HG02885 (cell line): ENCODE data around the gene EYA2.

Source experiments
- ATAC-seq: cut with Tn5 transposase; IDR thresholded peaks from one replicate; pipeline ENCODE4 v1.9.1; 2021; ENCODE audit warnings: mild to moderate bottlenecking; ENCODE audit not compliant: unreplicated experiment, poor library complexity

The EYA2 gene

DNA sequence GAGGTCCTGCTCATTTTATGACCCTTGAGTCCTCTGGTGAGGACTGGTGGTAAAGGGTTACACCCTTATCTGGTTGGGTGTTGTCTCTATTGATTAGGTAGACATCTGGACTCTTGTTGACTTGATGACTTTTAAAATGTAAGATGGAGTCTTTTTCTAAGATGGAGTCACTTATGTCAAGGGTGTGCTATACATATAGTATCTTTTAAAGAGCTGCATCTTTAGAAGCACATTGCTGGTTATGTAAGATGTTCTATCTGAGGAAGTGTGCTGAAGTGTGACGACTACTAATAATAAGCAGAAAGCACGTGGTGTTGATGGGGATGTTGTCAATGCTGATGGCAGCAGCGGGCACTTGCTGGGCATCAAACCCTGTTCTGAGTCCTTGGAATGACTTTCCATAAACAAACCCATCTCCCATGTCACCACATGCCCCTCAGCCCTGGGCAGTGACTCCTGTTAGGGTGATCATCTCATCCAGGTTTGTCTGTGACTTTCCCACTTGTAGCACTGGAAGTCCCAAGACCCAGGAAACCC lies 229.6 kb downstream of the EYA2 start:
- ATAC-seq = no peak

DNA sequence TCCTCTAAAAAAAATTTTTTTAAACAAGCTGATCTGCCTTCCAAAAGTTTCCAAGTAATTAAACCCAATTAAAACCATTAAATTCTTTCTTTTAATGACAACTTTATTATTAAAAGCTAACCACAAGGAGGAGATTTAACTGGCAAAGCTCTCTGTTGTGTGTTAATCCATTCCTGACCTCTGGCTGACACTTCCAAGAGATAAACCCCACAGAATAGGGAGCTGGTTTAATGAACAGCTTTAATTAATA lies 230.8 kb downstream of the EYA2 start:
- ATAC-seq = no peak

DNA sequence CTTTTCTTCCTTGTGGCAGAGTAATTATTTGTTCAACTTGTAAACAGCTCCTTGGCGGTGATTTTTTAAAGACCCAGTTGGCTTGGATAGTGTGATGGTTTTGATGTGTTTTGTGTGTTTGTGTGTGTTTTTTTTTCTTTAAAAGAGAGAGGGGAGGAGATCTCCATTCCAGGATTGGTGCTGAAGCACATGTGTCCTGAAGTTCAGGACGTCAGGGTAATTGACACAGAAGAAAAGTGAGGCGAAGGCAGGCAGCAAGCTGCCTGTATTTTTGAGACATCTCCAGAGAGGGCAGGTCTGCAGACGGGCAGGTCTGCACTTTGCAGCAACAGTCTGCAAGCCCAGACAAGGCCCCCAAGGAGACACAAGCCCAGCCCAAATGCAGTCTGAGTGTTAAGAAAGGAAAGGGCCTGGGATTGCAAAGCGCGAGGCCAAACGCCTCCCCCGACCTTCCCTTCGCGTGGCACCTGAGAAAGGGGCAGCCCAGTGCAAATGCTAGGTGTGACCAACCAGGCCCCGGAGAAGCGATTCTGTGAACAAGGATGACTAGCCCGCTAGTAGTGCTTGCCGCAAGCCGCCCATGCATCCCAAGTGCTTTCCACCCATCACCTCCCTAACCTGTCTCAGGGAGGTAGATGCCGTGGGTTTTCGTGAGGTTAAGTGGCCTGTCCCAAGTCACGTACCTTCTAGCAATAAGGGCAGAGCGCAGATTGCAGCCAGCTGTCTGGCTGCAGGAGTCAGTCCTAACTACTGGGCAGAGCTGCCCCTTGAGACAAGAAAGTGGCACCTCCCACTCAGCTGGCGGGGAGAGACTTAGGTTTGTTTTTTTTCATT lies 231.3 kb downstream of the EYA2 start:
- ATAC-seq = no peak

DNA sequence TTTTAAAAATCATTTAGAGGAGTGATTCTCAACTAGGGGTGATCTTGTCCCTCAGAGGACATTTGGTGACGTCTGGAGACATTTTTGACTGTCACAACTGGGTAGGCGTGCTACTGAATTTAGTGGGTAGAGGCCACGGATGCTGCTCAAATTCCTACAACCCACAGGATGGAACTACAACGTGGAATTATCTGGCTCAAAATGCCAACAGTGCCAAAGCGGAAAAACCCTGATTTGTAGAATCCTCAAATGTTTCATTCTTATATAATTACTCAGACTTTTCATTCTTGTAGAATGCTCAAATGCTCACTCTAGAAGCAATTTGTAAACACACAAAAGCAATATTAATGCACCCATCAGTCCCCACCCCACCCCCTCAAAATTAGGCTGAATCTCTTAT lies 232.1 kb downstream of the EYA2 start:
- no peak for ATAC-seq

DNA sequence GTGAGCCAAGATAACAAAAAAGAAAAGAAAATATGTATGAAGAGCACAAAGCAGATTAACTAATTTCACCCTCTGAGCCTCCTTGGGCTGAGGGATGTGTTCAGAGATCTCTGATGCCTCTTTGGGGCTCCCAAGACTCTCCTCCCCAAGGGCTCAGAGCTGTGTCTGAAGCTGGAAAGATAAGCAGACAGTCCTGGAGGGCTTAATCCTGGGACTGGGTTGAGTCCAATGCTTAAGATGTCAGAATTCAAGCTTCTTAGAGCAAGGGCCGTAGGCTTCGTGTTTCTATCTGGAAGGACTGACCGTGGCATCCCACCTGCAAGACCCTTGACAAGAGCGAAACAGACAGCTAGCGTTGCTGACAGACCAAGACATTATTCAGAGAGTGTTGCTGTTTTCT lies 232.9 kb downstream of the EYA2 start:
- ATAC-seq = no peak

DNA sequence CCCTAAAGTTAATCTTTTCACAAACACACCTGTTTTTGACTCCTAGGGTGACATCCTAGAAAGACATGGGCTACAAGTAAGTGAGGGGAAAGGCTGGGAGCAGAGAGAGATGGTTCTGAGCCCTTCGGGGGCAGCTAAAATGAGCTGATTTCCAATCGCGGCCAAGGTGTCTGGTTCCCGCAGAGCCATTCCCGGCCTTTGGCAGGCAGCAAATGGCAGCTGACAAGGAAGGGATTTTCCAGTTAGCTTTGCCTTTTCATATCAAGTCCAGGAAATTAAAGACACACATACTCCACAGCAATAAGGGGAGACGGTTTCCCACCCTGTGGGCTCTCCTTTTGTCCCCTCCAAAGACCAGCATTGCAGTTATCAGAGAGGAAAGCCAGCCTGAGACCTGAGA lies 233.4 kb downstream of the EYA2 start:
- ATAC-seq = no peak

DNA sequence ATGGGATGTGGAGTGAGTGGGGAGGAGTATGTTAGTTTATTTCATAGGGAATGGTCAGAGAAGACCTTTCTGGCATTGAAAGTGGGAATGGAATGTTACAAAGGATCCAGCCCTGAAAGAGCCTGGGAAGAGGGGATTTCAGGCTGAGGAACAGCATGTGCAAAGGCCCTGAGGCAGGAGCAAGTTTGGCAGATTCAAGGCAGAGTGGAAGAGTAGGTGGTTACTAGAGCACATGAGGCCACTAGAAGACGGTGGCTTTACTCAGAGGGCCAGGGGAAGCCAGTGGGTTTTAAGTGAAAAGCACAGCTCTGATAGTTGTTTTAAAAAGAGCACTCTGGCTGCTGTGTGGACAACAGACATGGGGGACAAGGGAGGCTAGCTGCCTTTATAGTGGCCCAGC lies 234.7 kb downstream of the EYA2 start:
- no peak for ATAC-seq

DNA sequence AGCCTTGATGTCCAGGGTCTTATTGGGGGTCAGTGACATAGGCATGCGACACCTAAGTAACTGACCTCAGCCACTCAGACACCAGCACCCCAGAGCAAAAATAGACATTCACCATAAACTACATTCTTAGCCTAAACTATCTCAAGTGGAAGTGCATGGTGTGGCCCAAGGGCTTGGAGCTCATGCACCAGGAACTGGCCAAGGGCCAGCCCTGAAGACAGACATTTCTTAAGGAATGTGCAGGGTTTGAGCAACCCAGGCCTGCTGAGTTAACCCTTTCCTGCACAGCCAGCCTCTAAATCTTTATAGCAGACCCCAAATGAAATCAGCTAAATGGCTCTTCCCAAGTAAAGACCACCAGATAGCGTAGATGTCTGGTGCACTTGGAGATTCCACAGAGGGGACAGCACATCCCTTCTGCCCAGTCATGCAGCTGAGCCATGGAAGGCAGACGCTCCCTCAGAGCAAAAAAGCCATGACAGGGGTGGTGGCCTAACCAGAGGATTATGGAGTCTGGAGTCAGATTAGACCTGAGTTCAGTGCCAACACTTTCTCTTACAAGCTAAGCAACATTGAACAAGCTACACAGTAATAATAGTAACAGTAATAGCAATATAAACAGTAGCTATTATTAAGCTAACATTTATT lies 239.3 kb downstream of the EYA2 start:
- ATAC-seq = no peak

DNA sequence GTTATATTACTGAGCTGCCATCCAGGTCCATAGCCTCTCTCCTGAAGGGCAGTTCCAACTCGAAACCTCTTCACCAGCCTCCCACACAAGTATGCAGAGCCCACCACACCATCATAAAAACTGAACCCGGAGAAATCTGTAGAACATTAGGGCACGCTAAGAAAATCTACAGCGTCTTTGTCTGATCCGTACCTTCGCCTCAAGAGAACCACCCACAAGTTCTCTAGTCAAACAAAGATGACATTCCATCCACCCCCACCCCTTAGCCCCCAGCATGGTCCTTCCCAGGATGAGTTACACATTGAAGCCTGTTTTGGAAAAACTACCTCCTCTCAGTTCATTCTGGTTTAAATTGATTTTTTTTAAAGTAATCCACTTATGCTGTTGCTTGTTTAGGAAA lies 242.1 kb downstream of the EYA2 start:
- ATAC-seq = no peak

DNA sequence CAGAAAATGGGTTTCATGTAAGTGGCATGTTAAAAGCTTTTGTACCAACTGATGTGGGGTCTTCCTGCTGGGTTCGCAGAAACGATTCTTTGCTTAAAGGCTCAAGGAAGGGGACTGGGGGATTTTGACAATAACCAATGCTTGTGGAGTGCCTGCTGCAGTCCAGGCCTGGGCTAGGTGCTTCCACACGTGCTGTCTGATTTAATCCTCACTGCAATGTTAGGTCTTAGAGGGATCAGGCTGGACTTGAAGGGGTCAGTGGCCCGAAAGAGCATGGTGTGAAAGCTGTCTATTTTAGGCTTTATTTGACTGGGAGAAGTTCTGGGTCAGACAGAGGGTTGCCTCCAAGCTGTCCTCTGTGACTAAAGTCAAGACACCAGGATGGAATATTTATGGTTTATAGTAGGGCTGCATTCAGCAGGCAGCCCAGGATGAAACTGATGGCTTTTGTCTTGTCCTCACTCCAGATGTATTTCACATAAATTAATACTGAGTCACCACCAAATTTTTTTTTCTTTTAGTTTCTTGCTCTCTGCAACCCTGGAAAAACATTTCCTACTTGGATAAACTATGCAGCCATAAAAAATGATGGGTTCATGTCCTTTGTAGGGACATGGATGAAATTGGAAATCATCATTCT lies 242.7 kb downstream of the EYA2 start:
- ATAC-seq = no peak

DNA sequence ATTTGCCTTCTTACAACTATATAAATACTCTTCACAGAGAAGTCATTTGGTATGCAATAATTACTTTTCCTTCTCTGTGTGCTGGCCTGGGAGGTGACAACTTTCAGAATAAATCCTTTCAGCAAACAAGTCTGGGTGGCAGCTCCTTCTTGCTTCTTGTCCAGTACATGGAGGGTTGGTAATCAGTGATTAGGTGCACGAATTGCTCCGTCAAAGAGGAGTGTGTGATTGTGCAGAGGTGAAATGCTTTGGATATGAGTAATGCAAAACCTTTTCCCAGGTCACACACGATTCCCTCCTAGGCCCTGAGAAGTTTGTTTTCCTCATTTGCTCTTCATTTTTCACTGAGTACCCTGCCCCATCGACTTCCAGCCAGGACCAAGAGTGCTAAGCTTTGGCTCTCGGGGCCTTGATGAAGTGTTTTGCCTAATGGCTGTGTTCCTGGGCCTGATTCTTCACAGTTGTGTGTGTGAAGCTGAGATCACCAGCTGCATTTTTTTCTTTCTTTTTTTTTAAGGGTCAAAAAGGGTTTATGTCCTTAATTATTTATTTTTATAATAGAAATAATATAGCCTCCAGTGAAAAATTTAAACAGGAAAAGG lies 245.4 kb downstream of the EYA2 start:
- ATAC-seq = no peak

DNA sequence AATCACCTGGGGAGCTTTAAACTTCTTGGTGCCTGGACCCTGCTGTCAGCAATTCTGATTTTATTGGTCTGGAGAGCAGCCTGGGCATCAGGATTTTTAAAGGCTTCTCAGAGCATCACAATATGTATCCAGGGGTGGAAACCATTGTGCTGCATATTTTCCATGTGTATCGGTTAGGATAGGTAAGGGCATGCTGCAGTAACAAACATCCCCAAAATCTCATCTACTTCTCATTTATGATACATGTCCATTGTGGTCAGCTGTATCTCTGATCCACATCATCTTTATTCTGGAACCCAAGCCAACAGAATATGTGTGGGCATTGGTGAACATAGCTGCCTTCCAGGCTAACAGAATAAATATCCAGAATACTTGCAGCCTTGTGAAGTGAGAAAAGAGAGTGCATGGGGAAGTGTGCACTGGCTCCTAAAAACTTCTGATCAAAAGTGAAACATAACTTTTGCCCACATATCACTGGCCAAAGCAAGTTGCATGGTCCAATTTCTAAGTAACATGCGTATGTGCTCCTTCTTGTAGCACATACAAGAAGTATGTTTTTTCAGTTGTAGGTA lies 246.8 kb downstream of the EYA2 start:
- no peak for ATAC-seq

DNA sequence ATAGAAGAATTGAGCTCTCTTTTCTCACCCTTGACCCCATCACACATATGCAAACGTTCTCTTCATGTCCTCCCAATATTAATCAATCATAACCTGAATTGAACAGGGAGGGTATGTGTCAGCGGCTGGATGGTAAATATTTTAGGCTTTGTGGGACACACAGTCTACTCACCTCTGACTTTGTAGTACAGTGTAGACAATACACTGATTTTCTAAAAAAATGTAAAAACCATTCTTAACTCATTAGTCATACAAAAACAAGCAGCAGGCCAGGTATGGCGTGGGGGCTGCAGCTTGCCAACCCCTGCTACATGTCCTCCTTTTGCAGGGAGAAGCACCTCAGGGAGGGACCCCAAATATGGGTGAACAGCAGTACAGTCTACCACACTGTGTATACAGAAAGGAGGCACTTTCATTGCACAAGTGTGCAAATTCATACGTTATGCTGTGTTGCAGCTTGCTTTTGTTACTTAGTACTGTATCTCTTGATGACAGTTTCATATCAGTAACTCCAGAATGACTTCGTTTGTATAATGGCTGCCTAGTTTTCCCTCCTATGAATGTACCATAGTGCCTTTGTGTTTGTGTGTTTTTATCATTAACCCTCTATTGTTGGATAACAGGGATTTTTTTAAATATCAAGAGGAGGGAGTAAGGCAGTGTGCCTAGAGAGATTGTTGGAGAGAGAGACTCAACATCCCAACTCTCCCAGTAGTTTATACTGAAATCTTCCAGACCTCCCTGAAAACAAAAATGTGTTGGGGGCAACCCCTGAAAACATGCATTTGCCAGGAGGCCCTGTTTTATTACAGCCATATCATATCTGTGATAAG lies 247.5 kb downstream of the EYA2 start:
- ATAC-seq = no peak

DNA sequence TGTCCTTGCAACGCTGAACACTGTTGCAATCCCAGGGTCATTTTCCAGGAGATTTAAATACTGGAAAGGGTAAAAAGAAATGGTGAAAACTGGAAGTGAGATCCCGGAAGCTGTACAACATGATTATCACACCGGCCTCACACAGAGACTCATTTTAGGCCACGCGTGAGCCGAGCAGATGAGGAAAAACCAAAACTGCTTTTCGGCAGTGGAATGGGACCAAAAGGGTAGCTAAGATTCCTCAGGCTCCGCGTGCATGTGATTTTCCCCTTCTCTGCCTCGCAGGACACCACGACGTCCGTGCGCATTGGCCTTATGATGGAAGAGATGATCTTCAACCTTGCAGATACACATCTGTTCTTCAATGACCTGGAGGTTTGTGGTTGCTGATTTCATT lies 248.1 kb downstream of the EYA2 start:
- ATAC-seq = no peak

DNA sequence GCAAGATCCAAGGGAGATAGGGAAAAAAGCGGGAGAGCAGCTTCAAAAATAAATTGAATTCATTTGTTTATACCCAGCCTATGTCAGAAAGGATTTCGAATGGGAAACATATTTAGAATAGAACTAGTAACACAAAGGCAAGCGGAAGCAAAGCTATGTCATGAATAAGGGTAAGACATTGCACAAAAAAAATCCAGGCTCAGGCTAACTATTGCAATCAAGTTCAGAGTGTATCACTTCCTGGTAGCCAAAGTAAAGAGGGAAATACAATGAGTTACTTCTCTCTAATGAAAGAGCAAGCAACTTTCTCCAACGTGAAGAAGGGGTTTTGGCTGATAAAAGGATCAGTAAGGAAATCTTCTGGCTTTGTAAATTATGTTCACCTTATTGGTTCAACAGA lies 249.0 kb downstream of the EYA2 start:
- ATAC-seq = no peak

DNA sequence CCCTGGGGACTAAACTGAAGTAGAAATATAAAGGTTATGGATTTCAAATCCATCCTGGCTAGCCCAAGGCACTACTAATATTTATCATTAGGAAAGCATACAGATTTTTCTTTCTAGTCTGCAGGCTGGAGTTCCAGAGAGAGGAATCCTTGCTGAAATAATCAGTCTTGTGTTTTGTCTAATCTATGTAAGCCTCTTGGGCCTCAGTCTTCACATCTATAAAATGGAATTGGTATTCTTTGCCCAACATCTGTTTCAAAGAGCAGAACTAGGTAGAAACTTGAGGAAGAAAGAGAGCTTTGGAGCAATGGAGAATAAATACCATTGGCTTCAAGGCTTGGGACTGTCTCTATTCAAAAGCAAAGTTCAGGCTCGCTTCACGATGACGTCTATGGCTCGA lies 249.8 kb downstream of the EYA2 start:
- no peak for ATAC-seq

DNA sequence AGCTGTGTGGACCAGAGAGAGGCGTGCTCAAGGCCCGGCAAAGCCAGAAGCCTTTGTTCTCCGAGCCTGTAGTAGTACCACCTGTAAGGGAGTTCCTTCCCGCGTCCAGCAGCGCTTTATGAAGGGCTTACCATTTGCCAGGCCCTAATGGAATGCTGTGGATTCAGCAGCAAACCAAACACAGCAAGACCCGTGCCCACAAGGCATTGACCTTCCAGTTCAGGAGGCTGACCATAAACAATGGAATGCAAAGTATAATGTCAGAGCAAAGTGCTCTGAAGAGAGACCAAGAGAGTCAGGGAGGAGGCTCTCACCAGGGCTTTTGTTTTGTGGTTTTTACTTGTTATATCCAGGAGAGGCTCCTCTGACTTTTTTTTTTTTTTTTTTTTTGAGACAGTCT lies 252.0 kb downstream of the EYA2 start:
- ATAC-seq = no peak

DNA sequence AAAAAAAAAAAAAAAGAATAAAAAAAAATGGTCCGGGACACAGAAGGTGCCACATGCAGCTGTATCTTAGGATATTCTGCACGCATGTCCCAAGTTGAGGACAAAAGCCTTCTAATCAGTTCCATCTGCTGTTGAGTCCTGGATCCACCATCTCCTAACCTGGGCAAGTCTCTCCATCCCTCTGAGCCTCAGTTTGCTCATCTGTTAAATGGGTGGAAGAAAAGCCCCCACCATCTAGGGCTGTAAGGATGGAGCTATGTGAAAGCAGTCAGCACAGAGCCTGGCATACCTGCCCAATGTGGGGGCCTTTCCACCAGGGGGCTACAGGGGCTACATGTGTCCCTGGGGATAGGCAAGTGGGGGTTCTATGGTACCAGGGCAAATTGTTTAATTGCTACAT lies 253.4 kb downstream of the EYA2 start:
- no peak for ATAC-seq

DNA sequence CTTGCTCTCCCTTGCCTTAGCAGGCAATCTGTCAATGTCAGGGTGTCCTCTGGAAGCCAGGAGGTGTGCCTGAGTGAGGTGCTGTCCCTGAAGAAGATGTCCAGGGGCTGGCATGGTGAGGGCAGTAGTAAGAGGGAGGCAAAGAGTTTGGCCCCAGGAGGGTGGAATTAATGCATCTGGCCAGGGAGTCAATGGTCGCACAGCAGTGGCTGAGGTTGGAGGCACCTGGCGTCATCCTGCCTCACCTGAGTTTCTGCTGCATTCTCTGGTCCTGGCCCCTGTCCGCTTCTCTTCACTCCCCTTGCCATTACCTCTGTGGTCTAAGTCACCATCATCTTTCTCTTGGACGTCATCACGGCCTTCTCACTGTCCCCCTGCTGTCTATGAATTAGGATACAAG lies 255.3 kb downstream of the EYA2 start:
- ATAC-seq = no peak
